Nephron progenitor cell (in vitro differentiated cells): ENCODE data around the gene C2orf42.
"Not testable (repeated sequence)": the region's sequence is repeated elsewhere in the genome, so short reads cannot be mapped to it uniquely, and the experiment has no call there.

Experiments used
- DNase-seq: peaks from one replicate; pipeline ENCODE4 v3.0.0; 2021
- H3K27ac Mint-ChIP-seq: 2 replicates; pipeline ENCODE4 v1.8.0; 2021; ENCODE audit warnings: mild to moderate bottlenecking, moderate library complexity, mixed read lengths
- H3K27me3 Mint-ChIP-seq: 2 replicates; pipeline ENCODE4 v1.8.0; 2021; ENCODE audit warnings: mild to moderate bottlenecking, low read depth, mixed read lengths; ENCODE audit not compliant: poor library complexity
- H3K36me3 Mint-ChIP-seq: 2 replicates; pipeline ENCODE4 v1.8.0; 2021; ENCODE audit warnings: low read depth, mixed read lengths
- H3K4me1 Mint-ChIP-seq: 2 replicates; pipeline ENCODE4 v1.8.0; 2021; ENCODE audit warnings: mixed read lengths
- H3K4me3 Mint-ChIP-seq: 2 replicates; pipeline ENCODE4 v1.8.0; 2021; ENCODE audit warnings: mild to moderate bottlenecking, moderate library complexity, mixed read lengths
- H3K9me3 Mint-ChIP-seq: 2 replicates; pipeline ENCODE4 v1.8.0; 2021; ENCODE audit warnings: mild to moderate bottlenecking, moderate library complexity, mixed read lengths
- CTCF ChIP-seq: fragments of 200-600 bp; sonication (generic); IDR thresholded peaks from 2 replicates; pipeline ENCODE4 v1.5.0; 2021; ENCODE audit warnings: antibody characterized with exemption

The C2orf42 gene

GRCh38 chr2:70141902-70142589 lies 48.8 kb downstream of the C2orf42 start:
- Mint-ChIP-seq H3K4me3 (peak overlapping the region; percentile 85), H3K27me3 (peaks cover 6% of the 10 kb centered on the region), H3K27ac (peak overlapping the region; percentile 99), H3K36me3 (no peaks in the 10 kb centered on the region), H3K4me1 (peaks cover 59% of the 10 kb centered on the region), H3K9me3 (no peaks in the 10 kb centered on the region)
- DNase-seq = peak; percentile 61
- no peak for TF ChIP-seq CTCF

- TF ChIP-seq CTCF = no peak
- peaks cover 3% of the 10 kb centered on the region for H3K27me3 Mint-ChIP-seq
- peak overlapping the region; percentile 99 for H3K27ac Mint-ChIP-seq
- H3K9me3 Mint-ChIP-seq = no peaks in the 10 kb centered on the region
- H3K36me3 Mint-ChIP-seq = no peaks in the 10 kb centered on the region
- peaks cover 63% of the 10 kb centered on the region for H3K4me1 Mint-ChIP-seq
- peak overlapping the region; percentile 85 for H3K4me3 Mint-ChIP-seq
- no peak for DNase-seq
Measured at GRCh38 chr2:70141212-70141901, 49.5 kb downstream of the C2orf42 start.

- no peak for DNase-seq
- Mint-ChIP-seq H3K4me3 (peak overlapping the region; percentile 85), H3K4me1 (peaks cover 64% of the 10 kb centered on the region), H3K36me3 (no peaks in the 10 kb centered on the region), H3K9me3 (no peaks in the 10 kb centered on the region), H3K27me3 (peaks cover 3% of the 10 kb centered on the region), H3K27ac (peak overlapping the region; percentile 99)
- TF ChIP-seq CTCF = no peak
Measured at GRCh38 chr2:70140791-70141211, 50.0 kb downstream of the C2orf42 start.

GRCh38 chr2:70134323-70134983 lies 56.4 kb downstream of the C2orf42 start:
- not testable (repeated sequence) for H3K36me3 Mint-ChIP-seq, DNase-seq, H3K9me3 Mint-ChIP-seq, H3K27me3 Mint-ChIP-seq, H3K4me3 Mint-ChIP-seq
- H3K27ac Mint-ChIP-seq = peak overlapping the region; percentile 99
- H3K4me1 Mint-ChIP-seq = peaks cover 79% of the 10 kb centered on the region

- peak overlapping the region; percentile 99 for H3K27ac Mint-ChIP-seq
- peak overlapping the region; percentile 11 for H3K4me3 Mint-ChIP-seq
- peaks cover 74% of the 10 kb centered on the region for H3K4me1 Mint-ChIP-seq
- no peaks in the 10 kb centered on the region for H3K36me3 Mint-ChIP-seq
- H3K9me3 Mint-ChIP-seq = peaks cover 5% of the 10 kb centered on the region
- no peak for DNase-seq
- no peaks in the 10 kb centered on the region for H3K27me3 Mint-ChIP-seq
- no peak for TF ChIP-seq CTCF
Measured at GRCh38 chr2:70133491-70134322, 57.1 kb downstream of the C2orf42 start.

GRCh38 chr2:70133127-70133452 lies 57.7 kb downstream of the C2orf42 start:
- Mint-ChIP-seq H3K4me1 (peaks cover 77% of the 10 kb centered on the region), H3K9me3 (peaks cover 5% of the 10 kb centered on the region), H3K36me3 (no peaks in the 10 kb centered on the region), H3K4me3 (peak overlapping the region; percentile 11), H3K27ac (peak overlapping the region; percentile 99), H3K27me3 (no peaks in the 10 kb centered on the region)
- TF ChIP-seq CTCF = no peak
- no peak for DNase-seq
